Kidney epithelial cell (primary cell): Measurements from ENCODE around the gene SRGAP1. TPM values are rescaled to one million over a fixed set of nuclear protein-coding genes. Genes with fewer than 3 reads are reported as not detected.
"Not testable (repeated sequence)": the region's sequence is repeated elsewhere in the genome, so short reads cannot be mapped to it uniquely, and the experiment has no call there.

Experiments
- DNase-seq: peaks from one replicate; pipeline ENCODE4 v3.0.0-alpha.2; 2010; ENCODE audit warnings: low read depth
- H3K27me3 ChIP-seq: 2 replicates; pipeline ENCODE4 v1.6.0; 2011; ENCODE audit warnings: low read length; ENCODE audit not compliant: control insufficient read depth, insufficient read depth
- H3K36me3 ChIP-seq: 2 replicates; pipeline ENCODE4 v1.5.1; 2011; ENCODE audit warnings: low read length; ENCODE audit not compliant: control insufficient read depth, insufficient read depth
- H3K4me3 ChIP-seq: 2 replicates; pipeline ENCODE4 v1.5.1; 2011; ENCODE audit warnings: low read depth, mild to moderate bottlenecking, control low read depth, low read length
- CTCF ChIP-seq: IDR thresholded peaks from 2 replicates; pipeline ENCODE4 v1.5.1; 2011; ENCODE audit warnings: mild to moderate bottlenecking, moderate library complexity, low read length, control low read depth, inconsistent platforms; ENCODE audit not compliant: insufficient read depth, poor library complexity, severe bottlenecking
- total RNA-seq: library from RNA; depleted of rRNA; stranded (reverse); fragments of >200 nt; gene quantifications from 2 replicates; pipeline ENCODE4 v1.2.3, GENCODE V29; 2015

Gene SRGAP1
- total RNA-seq, 1 donor from 2014 or later = 28.9 TPM

- H3K36me3 ChIP-seq = no peaks in the 10 kb centered on the region
- no peak for TF ChIP-seq CTCF
- H3K27me3 ChIP-seq = no peaks in the 10 kb centered on the region
- no peak for DNase-seq
- H3K4me3 ChIP-seq = no peak overlapping the region
Measured at GRCh38 chr12:64029013-64029857, 184.7 kb downstream of the SRGAP1 start.

- DNase-seq = no peak
- TF ChIP-seq CTCF = no peak
- no peaks in the 10 kb centered on the region for H3K27me3 ChIP-seq
- H3K4me3 ChIP-seq = no peak overlapping the region
- no peaks in the 10 kb centered on the region for H3K36me3 ChIP-seq
Measured at GRCh38 chr12:64030155-64030554, 185.7 kb downstream of the SRGAP1 start.

- H3K36me3 ChIP-seq, H3K27me3 ChIP-seq, DNase-seq, H3K4me3 ChIP-seq: not testable (repeated sequence)
Measured at GRCh38 chr12:64034056-64034455, 189.6 kb downstream of the SRGAP1 start.

- H3K4me3 ChIP-seq = no peak overlapping the region
- H3K27me3 ChIP-seq = no peaks in the 10 kb centered on the region
- TF ChIP-seq CTCF = no peak
- no peak for DNase-seq
- H3K36me3 ChIP-seq = no peaks in the 10 kb centered on the region
Measured at GRCh38 chr12:64034901-64035576, 190.5 kb downstream of the SRGAP1 start.

GRCh38 chr12:64036414-64036813 lies 191.9 kb downstream of the SRGAP1 start:
- TF ChIP-seq CTCF = no peak
- Histone ChIP-seq H3K4me3 (no peak overlapping the region), H3K36me3 (no peaks in the 10 kb centered on the region), H3K27me3 (no peaks in the 10 kb centered on the region)
- no peak for DNase-seq

GRCh38 chr12:64039281-64039871 lies 194.9 kb downstream of the SRGAP1 start:
- no peak for DNase-seq
- no peak for TF ChIP-seq CTCF
- Histone ChIP-seq H3K27me3 (no peaks in the 10 kb centered on the region), H3K4me3 (no peak overlapping the region), H3K36me3 (no peaks in the 10 kb centered on the region)
